ENCODE data around the gene KRTAP10-3.
"Not testable (repeated sequence)": the region's sequence is repeated elsewhere in the genome, so short reads cannot be mapped to it uniquely, and the experiment has no call there.

KRTAP10-3 gene

DNA sequence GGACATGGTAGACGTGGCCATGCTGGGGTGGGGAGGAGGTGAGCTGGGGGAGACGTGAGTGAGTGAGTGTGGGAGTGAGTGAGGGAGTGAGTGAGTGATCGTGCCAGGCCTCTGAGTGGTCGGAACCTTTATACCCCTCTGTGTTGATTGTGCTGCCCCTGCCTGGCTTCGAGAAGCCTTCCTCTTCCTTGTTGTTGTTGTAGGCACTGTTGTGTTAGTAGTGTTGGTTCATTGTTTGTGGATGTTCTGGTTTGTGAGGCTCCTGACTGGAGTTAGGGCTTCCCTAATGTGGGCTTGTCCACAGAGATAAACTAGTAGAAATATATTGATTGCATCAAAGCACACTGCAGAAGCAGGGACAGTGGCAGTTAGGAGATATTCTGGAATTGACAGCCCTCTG lies at the start of gene KRTAP10-3:
Gene KRTAP10-3, minus strand, starts transcription at position 101 of the 400 bp plus-strand sequence. Its CDS starts 80 bp downstream, at position 21.
- no peak for DNase-seq

- no peak for DNase-seq
Measured at GRCh38 chr21:44606495-44606894, 47.9 kb upstream of the KRTAP10-3 start.

- DNase-seq = no peak
Measured at GRCh38 chr21:44603911-44604310, 45.3 kb upstream of the KRTAP10-3 start.

DNA sequence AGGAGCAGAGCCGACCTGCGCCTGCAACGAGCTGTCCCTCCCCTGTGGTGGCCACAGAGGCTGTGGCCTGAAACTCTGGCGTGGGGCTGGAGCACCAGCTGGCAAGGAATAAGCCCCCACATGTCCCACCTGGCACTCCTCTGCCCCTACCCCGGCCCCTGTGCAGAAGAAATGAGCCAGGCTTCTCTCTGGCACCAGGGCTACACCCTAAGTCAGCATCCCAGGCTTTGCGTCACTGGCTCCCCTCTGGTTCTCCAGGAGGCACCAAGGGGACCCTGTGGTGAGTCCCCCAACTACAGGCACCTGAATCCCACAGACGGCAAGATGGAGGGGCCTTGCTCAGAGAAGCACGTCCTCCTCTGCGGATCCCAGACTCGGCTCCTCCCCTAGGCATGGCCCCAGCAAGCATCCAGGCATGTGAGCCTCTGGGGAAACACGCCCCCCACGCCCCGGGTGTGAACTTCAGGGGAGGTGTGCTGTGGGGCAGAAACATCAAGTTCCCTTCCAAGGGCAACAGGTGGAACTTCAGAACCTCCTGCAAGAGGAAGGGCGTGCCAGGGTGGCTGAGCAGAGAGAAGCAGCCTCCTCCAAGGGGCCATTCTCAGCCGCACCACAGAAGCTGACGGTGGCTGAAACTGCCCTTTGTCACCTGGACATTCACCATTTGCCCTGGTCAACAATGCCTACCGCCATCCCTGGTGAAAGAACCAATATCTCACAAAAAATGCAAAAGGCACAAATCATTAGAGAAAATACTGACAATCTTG lies 44.7 kb upstream of the KRTAP10-3 start:
- no peak for DNase-seq

DNA sequence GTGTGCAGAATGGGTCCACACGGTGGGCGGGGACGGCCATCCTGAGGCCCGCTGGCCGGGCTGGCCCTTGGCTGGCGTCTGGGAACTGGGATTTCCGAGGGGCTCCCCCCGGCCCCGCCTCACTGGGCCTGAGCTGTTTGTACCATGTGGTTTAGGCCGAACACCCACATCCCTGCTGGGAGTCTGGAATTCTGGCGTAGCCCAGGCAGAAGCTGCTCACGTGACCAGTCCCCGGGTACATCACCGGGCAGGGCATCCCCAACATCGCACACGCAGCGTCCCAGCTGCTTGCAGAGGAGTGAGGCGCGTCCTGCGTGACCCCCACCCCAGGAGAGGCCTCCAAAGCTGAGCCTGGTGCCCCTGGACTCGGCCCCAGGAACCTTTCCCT lies 43.9 kb upstream of the KRTAP10-3 start:
- no peak for DNase-seq

DNA sequence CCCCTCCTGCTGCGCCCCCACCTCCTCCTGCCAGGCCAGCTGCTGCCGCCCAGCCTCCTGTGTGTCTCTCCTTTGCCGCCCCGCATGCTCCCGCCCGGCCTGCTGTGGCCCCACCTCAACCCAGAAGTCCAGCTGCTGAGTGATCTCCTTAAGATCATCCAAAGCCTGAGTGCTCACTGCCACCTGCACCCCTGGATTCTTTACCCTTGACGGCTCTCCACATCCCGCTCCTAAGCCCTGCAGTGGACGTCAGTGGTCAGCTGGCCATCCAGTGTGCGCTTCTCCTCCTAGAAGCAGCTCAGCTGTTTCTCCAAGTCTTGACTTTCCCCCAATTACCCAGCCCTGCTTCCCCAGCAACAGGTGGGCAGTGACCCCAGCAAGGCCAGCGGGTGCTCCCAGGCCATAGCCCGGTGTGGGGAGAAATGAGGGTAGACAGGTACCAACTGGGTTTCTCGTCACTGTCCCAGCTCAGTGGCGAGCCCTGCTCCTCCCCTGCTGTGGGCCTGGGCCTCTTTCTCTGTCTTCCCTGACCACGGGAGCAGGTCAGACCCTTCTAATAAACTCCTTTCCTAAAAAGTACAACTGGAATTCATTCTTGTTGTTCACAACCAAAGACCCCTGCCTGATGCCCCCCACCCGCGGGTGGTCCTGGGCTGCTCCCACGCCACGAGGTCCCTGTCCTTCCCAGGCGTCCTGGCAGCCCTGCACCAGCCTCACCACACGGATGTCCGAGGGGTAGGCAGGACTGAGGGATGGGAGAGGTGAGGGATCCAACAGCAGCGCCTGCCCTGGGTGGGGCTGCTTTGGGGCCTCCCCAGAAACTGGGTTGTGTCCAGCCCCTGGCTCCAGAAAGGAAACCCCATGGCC lies 43.2 kb upstream of the KRTAP10-3 start:
- no peak for DNase-seq

GRCh38 chr21:44601091-44601490 lies 42.5 kb upstream of the KRTAP10-3 start:
- not testable (repeated sequence) for DNase-seq

- DNase-seq = not testable (repeated sequence)
Measured at GRCh38 chr21:44600118-44600978, 41.8 kb upstream of the KRTAP10-3 start, which contains the start of gene KRTAP10-7. KRTAP10-7 (plus strand) TSS chr21:44600597; CDS start chr21:44600622, 25 bp downstream.

GRCh38 chr21:44599264-44600029 lies 40.9 kb upstream of the KRTAP10-3 start:
- DNase-seq = no peak

DNA sequence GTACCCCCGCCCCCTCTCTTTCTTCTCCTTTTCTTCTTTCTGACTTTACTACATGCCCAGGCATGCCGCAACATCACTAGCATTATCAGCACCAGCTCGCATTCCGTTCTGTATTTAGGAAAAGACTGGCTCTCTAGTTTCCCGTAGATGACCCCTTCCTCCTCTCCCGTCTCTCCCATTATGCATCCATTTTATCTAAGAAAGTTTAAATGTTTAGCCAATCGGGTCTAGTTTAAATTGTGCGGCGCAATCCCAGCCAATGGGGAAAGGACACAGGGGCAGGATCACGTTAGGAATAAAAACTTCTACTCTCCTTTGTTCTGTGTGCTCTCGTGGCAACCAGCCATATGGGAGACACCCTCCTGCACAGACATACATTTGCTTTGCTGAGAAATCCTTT lies 39.5 kb upstream of the KRTAP10-3 start:
- no peak for DNase-seq

DNA sequence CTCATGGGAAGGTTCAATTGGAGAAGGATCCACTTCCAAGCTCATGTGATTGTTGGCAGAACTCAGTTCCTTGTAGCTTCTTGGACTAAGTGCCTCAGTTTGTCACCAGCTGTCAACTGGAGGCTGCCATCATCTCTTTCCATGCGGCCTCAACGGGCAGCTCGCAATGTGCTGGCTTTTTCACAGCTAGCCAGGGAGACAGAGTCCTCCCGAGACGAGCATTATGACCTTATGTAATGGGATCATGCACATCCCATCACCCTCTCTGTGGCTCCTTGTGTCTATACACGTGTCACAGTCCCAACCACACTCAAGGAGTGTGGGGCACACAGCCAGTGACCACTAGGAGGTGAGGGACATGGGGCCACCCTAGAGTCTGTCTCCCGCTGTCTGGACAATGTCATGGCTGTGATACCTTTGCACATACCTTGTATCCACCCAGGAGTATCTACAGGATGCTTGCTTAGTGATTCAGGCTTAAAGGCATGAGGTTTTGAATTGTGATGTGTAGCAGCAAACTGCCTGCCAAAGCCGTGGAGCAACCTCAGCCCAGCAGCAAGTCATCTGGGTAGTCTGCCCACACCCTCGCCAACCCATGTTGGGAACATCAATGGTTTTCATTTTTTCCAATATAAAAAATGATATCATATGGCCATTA lies 37.6 kb upstream of the KRTAP10-3 start:
- DNase-seq = no peak

DNA sequence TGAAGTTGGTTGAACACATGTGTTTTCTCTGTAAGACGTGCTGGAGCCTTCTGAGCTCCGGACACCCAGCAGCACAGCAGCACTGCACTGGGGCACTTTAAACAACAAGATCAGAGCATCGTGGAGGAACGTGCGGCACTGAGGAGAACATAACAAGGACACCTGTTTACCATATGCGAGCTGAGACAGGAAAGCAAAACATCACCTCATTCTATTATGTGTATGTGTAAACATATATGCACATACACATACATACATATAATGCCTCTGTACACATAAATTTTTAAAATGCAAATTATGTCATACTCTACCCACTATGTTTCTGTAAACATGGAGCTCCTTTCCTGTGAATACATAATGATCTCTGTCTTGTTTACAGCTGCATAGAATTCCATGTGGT lies 36.9 kb upstream of the KRTAP10-3 start:
- DNase-seq = no peak

GRCh38 chr21:44594406-44594916 lies 35.9 kb upstream of the KRTAP10-3 start:
- no peak for DNase-seq

GRCh38 chr21:44593598-44594405 lies 35.2 kb upstream of the KRTAP10-3 start:
- no peak for DNase-seq

GRCh38 chr21:44592446-44593311 lies 34.1 kb upstream of the KRTAP10-3 start, which contains the start of gene KRTAP10-6:
KRTAP10-6 (minus strand) TSS chr21:44592505; CDS start chr21:44592484, 21 bp downstream.
- no peak for DNase-seq

GRCh38 chr21:44591801-44592130 lies 33.2 kb upstream of the KRTAP10-3 start:
- not testable (repeated sequence) for DNase-seq

DNA sequence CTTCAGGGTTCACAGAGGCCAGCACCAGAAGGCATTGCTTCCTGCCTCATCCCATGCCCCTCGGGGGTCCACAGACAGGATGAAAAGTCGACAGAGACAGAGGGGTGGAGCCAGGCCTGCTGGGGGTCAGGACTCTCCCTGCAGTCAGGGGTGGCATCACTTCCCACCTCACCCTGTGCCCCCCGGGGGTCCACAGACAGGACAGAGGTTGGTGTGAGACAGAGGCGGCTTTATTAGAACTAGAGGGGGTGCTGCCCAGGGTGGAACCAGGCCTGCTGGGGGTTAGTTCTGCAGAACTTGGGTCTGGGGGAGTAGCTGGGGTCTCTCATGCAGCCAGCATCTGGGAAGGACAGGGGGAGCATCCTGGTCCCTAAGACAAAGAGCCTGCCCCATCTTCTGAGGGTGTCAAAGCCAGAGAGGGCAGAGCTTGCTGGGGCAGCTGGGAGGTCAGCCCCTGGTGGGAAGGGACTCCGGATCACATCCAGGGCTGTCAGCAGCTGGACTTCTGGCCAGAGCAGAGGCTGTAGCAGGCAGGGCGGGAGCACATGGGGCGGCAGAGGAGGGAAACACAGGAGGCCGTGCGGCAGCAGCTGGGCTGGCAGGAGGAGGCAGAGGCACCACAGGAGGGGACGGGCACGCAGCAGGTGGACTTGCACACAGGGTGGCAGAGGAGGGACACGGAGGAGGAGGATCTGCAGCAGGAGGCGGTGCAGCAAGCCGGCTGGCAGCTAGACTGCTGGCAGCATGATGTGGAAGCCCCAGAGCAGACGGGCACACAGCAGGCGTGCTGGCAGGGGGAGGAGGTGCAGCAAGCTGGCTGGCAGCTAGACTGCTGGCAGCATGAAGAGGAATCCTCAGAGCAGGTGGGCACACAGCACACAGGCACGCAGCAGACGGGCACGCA lies 32.6 kb upstream of the KRTAP10-3 start:
- not testable (repeated sequence) for DNase-seq

DNA sequence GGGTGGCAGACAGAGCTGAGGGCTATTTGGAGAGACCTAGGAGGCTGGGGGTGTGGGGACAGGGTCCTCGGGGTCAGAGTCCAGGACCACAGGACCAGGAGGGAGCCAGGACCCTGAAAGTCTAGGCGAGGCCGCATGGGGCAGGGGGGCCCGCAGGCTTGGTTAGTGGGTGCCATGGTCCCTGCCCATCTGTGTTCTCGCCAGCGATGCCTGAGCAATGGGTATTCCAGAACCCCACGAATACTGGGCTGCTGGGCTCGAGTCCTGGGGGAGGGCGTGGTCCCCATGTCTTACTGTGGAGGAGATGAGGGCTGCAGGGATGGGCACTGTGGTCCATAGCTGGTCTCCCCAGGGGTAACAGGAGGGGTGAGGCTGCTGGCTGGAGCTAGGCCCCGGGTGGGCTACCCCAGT lies 31.7 kb upstream of the KRTAP10-3 start:
- no peak for DNase-seq

Measured in CD4-positive, alpha-beta T cell treated with Interleukin-1 beta for 1 hour (primary cell).